Measurements from ENCODE around the gene FPGS. TPM values are rescaled to one million over a fixed set of nuclear protein-coding genes. Genes with fewer than 3 reads are reported as not detected.

Gene FPGS
- total RNA-seq, 2 donors from 2014 or later = 71.2 to 80.6 TPM

DNA sequence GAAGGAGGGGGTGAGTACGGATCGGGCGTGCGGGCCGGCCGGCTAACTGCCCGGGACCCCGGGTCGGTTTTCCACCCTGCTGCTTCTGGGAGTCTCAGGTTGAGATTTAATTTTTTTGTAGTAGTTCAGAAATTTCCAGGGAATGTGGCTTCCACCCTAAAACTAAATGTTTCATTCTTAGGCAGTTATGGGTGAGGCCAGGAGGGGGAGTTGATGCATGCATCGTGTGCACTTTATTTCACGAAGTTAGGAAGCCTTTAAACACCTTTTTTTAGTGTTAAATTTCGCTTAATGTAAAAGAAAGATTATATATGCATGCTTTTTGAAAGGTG lies 15.9 kb upstream of the FPGS start:
- no peaks in the 10 kb centered on the region for H3K9me3 ChIP-seq (ENCODE audit: control insufficient read depth, low read length, poor library complexity, severe bottlenecking)
- ATAC-seq (no peak), DNase-seq (no peak)
- Mint-ChIP-seq H3K36me3 (ENCODE audit: low read depth) (peaks cover 3% of the 10 kb centered on the region), H3K27me3 (no peaks in the 10 kb centered on the region), H3K4me3 (peak overlapping the region; percentile 91), H3K27ac (peak overlapping the region; percentile 83), H3K4me1 (peaks cover 43% of the 10 kb centered on the region)

DNA sequence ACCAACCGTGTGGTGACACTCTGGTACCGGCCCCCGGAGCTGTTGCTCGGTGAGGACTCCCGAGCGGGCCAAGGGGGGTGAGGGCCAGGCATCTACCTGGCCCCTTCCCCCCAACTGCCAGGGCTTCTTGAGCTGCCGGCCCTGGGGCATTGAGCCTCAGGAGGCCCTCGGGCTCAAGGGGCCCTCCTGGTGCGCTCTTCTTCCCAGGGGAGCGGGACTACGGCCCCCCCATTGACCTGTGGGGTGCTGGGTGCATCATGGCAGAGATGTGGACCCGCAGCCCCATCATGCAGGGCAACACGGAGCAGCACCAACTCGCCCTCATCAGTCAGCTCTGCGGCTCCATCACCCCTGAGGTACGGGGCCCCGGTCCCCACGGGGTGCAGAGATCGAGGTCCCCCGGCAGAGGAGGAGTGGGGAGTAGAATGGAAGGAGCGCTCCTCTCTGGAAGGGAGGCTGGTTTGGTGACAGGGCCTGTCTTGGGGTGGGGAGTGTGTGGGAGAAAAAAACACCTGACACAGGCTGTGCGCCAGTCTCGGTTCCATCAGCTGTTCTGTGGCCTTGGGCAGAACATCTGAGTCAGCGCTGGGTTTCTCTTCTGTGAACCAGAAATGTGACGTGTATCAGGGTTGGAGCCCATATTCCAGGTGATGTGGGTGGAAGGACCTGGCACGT lies 14.2 kb upstream of the FPGS start:
- DNase-seq (no peak), ATAC-seq (no peak)
- H3K4me1 Mint-ChIP-seq = peaks cover 35% of the 10 kb centered on the region
- peaks cover 3% of the 10 kb centered on the region for H3K36me3 Mint-ChIP-seq (ENCODE audit: low read depth)
- H3K4me3 Mint-ChIP-seq = peak overlapping the region; percentile 50
- H3K27me3 Mint-ChIP-seq = no peaks in the 10 kb centered on the region
- peak overlapping the region; percentile 61 for H3K27ac Mint-ChIP-seq
- no peaks in the 10 kb centered on the region for H3K9me3 ChIP-seq (ENCODE audit: control insufficient read depth, low read length, poor library complexity, severe bottlenecking)

DNA sequence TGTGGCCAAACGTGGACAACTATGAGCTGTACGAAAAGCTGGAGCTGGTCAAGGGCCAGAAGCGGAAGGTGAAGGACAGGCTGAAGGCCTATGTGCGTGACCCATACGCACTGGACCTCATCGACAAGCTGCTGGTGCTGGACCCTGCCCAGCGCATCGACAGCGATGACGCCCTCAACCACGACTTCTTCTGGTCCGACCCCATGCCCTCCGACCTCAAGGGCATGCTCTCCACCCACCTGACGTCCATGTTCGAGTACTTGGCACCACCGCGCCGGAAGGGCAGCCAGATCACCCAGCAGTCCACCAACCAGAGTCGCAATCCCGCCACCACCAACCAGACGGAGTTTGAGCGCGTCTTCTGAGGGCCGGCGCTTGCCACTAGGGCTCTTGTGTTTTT lies 13.5 kb upstream of the FPGS start:
- no peak for DNase-seq
- no peak for ATAC-seq
- no peaks in the 10 kb centered on the region for H3K9me3 ChIP-seq (ENCODE audit: control insufficient read depth, low read length, poor library complexity, severe bottlenecking)
- no peaks in the 10 kb centered on the region for H3K27me3 Mint-ChIP-seq
- H3K27ac Mint-ChIP-seq = peak overlapping the region; percentile 61
- peaks cover 3% of the 10 kb centered on the region for H3K36me3 Mint-ChIP-seq (ENCODE audit: low read depth)
- H3K4me3 Mint-ChIP-seq = peak overlapping the region; percentile 50
- H3K4me1 Mint-ChIP-seq = peaks cover 29% of the 10 kb centered on the region

DNA sequence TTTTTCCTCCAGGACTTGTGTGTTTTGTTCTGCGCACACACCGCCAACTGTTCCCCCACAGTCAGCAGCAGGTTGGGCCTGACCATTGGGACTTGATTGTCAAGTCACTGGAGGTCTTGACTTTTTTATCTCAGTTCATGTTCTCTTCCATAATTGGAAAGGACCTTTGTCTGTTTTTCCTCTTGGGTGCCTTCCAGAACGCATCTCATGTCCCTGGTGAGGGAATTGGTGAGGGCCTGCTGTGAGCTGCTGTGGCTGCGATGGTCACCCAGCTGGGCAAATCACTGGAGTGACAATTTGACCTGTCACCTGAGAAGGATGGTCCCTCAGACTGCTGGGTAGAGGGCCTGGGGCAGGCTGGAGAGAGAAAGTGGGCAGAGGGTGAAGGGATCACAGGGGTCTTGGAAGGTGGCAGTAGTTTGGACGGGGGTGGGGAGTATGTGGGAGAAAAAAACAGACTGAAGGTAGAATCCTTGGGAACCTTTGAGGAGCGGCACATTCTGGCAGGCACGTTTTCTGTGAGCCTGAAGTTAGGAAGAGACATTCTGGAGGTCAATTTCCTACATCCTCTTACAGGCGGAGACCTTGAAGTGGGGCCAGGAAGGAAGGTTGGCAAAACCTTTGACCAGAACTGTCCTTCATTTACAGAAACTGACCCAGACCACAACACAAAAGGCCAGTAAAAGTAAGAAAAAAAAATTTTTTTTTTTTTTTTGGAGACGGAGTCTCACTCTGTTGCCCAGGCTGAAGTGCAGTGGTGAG lies 12.4 kb upstream of the FPGS start:
- Mint-ChIP-seq H3K4me1 (peaks cover 22% of the 10 kb centered on the region), H3K27me3 (no peaks in the 10 kb centered on the region), H3K27ac (peak overlapping the region; percentile 59), H3K36me3 (ENCODE audit: low read depth) (peaks cover 3% of the 10 kb centered on the region), H3K4me3 (peak overlapping the region; percentile 47)
- ATAC-seq = no peak
- DNase-seq = no peak
- no peaks in the 10 kb centered on the region for H3K9me3 ChIP-seq (ENCODE audit: control insufficient read depth, low read length, poor library complexity, severe bottlenecking)

DNA sequence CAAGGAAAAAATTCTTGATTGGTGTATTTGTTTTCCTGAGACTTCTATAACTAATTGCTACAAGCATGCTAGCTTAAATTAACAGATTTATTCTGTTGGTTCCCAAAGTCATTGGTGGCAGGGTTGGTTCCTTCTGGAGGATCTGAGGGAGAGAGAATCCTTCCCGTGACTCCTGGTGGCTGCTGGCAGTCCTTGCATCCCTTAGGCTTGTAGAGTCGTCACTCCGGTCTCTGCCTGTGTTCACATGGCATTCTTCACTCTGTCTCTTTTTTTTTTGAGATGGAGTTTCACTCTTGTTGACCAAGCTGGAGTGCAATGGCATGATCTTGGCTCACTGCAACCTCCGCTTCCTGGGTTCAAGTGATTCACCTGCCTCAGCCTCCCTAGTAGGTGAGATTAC lies 11.6 kb upstream of the FPGS start:
- Mint-ChIP-seq H3K27me3 (no peaks in the 10 kb centered on the region), H3K4me1 (peaks cover 26% of the 10 kb centered on the region)

DNA sequence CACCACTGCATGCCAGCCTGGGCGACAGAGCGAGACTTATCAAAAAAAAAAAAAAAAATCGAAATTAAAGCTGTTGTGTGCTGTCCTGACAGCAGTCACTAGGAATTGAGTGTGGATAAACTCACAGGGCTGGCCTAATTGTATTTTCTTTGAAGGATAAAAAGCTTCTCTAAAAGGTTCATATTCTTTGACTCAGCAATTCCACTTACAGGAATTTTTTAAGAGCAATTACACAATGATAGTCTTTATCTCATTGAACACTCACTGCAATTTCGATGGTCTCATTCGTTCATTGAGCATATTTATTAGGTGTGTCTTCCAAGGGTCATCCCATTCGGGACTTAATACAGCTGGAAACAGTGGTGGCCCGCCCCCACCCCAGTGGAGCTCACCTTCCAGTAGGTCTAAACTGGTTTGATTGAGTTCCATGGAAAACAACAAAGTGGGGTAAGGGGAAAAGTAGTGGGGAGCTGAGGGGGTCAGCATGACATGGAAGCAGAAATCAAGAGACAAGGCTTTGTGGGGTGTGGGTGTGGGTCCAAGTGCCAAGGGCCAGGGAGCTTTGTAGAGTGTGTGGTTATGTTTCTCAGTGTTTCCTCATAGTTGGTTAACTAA lies 10.2 kb upstream of the FPGS start:
- no peak for ATAC-seq
- no peaks in the 10 kb centered on the region for H3K27me3 Mint-ChIP-seq
- DNase-seq = no peak
- H3K4me3 Mint-ChIP-seq = no peak overlapping the region
- peaks cover 30% of the 10 kb centered on the region for H3K4me1 Mint-ChIP-seq
- H3K36me3 Mint-ChIP-seq (ENCODE audit: low read depth) = peaks cover 3% of the 10 kb centered on the region
- no peaks in the 10 kb centered on the region for H3K9me3 ChIP-seq (ENCODE audit: control insufficient read depth, low read length, poor library complexity, severe bottlenecking)
- peak overlapping the region; percentile 41 for H3K27ac Mint-ChIP-seq

More for the DNA sequence above, 11.6 kb upstream of the FPGS start:
- peak overlapping the region; percentile 59 for H3K27ac Mint-ChIP-seq
- DNase-seq (no peak), ATAC-seq (no peak)
- H3K9me3 ChIP-seq (ENCODE audit: control insufficient read depth, low read length, poor library complexity, severe bottlenecking) = no peaks in the 10 kb centered on the region
- peaks cover 3% of the 10 kb centered on the region for H3K36me3 Mint-ChIP-seq (ENCODE audit: low read depth)
- no peak overlapping the region for H3K4me3 Mint-ChIP-seq

DNA sequence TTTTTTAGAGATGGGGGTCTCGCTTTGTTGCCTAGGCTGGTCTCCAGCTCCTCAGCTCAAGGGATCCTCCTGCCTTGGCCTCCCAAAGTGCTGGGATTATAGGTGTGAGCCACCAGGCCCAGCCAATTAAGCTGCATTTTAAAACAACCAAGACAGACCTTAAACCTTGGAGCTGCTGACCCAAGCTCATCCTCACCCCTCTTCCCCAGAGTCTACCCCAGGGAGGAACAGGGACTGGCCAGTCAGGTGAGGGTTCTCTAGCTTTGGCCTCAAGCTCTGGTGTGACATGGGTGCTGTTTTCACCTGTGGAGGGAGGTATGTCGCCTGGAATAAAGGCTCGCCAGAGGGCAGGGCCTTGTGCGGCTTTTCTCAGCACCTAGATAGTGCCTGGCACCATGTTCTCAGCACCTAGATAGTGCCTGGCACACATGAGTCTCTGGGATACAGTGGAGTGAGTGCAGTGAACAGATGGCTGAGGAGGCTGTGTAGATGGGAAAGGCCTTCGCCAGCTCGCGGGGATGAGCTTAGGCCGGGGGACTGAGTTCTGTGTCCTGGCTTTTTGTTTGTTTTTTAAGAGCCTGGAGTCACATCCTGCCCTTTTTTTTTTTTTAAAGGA lies 9.5 kb upstream of the FPGS start:
- no peak overlapping the region for H3K4me3 Mint-ChIP-seq
- no peaks in the 10 kb centered on the region for H3K9me3 ChIP-seq (ENCODE audit: control insufficient read depth, low read length, poor library complexity, severe bottlenecking)
- no peak for DNase-seq
- no peaks in the 10 kb centered on the region for H3K27me3 Mint-ChIP-seq
- H3K27ac Mint-ChIP-seq = peak overlapping the region; percentile 41
- peaks cover 3% of the 10 kb centered on the region for H3K36me3 Mint-ChIP-seq (ENCODE audit: low read depth)
- peaks cover 29% of the 10 kb centered on the region for H3K4me1 Mint-ChIP-seq
- ATAC-seq = no peak

DNA sequence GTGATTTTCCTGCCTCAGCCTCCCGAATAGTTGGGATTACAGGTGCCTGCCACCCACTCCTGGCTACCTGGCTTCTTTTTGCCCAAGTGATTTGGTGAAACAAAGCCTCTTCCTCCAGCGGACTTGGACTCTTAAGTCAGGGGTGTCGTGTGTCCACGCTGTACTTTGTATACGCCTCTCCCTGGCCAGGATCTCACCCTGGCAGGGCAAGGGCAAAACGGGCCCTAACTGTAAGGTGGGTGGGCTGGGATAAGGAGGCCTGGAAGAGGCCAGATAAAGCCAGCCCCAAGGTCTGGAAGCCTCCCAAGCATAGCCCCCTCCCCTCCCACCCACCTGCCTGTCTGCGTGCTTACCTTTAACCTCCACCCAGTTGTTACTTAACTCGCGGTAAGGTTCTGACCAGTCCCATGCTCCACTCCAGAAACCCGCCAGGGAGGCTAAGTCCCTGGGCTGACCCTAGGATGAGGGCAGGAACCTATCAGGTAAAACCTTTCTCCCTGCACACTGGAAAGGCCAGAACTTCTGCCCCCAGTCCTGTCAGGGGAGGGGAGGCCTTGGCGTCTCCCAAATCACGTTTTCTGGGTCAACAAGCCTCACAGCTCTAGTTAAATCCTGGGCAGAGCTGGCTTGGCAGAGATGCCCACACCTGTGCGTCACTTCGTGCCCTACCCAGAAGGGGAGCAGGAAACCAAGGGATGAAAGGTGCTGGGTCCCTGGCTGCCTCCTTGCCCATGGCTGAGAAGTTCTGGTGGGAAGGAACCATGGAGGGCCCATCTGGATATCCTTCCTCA lies 8.5 kb upstream of the FPGS start:
- Mint-ChIP-seq H3K36me3 (ENCODE audit: low read depth) (peaks cover 3% of the 10 kb centered on the region), H3K4me3 (no peak overlapping the region), H3K27ac (peak overlapping the region; percentile 41), H3K27me3 (no peaks in the 10 kb centered on the region), H3K4me1 (peaks cover 29% of the 10 kb centered on the region)
- DNase-seq = no peak
- H3K9me3 ChIP-seq (ENCODE audit: control insufficient read depth, low read length, poor library complexity, severe bottlenecking) = no peaks in the 10 kb centered on the region
- ATAC-seq = no peak

DNA sequence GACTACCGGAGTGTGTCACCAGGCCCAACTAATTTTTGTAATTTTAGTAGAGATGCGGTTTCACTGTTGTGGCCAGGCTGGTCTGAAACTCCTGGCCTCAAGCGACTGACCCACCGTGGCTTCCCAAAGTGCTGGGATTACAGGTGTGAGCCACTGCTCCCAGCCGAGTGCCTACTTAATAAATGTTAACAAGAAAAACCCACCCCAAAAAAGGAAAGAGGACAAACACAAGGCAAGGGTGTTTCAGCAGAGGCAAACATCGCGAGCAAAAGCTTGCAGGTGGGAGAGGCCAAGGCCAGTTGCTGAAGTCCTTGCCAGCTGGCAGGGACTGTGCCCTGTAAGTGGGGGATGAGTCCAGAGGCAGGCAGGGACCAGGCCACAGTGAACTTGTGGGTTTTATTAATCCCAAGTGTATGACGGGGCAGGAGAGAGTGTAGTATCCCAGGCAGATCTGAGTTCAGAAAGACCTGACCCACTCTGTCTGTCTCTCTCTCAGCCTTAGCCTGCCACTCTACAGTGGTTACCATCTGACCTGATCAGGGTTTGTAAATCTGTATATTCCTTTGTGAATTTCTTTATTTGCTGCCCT lies 6.4 kb upstream of the FPGS start:
- H3K4me1 Mint-ChIP-seq = peaks cover 22% of the 10 kb centered on the region
- H3K27ac Mint-ChIP-seq = peak overlapping the region; percentile 80
- no peaks in the 10 kb centered on the region for H3K36me3 Mint-ChIP-seq (ENCODE audit: low read depth)
- peak overlapping the region; percentile 71 for H3K4me3 Mint-ChIP-seq
- ATAC-seq (peak; percentile 39), DNase-seq (no peak)
- H3K9me3 ChIP-seq (ENCODE audit: control insufficient read depth, low read length, poor library complexity, severe bottlenecking) = no peaks in the 10 kb centered on the region
- no peaks in the 10 kb centered on the region for H3K27me3 Mint-ChIP-seq

DNA sequence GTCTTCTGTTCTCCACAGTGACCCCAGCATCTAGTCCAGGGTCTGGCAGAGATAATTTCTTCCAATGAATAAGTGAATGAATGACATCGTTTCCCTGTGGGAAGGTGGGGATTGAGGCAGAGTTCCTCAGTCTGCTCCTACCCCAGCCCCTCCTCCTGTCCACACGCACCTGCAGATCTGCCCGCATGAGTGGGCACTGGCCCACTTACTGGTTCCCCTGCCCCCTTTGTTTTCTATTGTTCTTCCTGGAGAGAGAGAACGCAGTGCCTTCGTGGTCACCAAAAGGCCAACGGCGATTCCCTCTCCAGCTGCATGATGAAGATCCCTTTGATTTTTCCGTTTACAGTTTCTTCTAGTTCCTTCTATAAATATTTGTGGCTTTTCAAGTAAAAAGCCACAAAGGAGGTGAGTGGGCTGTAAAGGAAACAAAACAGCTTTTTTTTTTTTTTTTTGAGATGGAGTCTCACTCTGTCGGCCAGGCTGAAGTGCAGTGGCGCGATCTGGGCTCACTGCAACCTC lies 5.8 kb upstream of the FPGS start:
- DNase-seq = no peak
- H3K27me3 Mint-ChIP-seq = no peaks in the 10 kb centered on the region
- H3K4me1 Mint-ChIP-seq = peaks cover 22% of the 10 kb centered on the region
- no peaks in the 10 kb centered on the region for H3K9me3 ChIP-seq (ENCODE audit: control insufficient read depth, low read length, poor library complexity, severe bottlenecking)
- no peaks in the 10 kb centered on the region for H3K36me3 Mint-ChIP-seq (ENCODE audit: low read depth)
- peak overlapping the region; percentile 71 for H3K4me3 Mint-ChIP-seq
- peak; percentile 48 for ATAC-seq
- H3K27ac Mint-ChIP-seq = peak overlapping the region; percentile 80

DNA sequence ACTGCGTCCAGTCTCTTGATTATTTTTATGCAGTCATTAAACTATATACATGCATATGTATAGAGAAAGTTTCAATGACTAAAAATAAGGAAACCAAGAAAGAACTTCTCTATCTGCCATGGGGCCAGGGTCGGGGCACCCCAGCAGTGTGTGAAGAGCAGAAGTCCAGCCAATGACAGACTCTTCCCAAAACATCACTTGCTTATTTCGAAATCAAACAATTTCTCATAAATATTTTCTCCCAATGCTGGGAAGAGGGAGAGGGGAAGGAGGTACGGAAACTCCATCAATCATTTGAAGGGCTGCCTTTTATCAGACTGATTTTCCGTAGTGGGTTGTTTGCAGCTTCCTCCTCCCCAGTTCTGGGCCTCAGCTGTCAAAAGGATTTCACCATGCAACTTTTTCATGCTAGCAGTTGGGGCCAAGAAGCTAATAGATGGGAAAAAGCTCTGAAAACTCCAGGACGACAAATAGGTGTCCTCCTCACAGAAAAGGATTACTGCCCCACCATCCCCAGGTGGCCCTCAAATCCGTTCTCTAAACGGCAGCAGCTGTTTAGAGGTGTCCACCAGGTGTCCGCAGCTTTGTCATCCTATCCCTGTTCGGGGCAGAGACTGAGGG lies 617 bp upstream of the FPGS start:
- H3K9me3 ChIP-seq (ENCODE audit: control insufficient read depth, low read length, poor library complexity, severe bottlenecking) = no peaks in the 10 kb centered on the region
- Mint-ChIP-seq H3K4me3 (peak overlapping the region; percentile 95), H3K4me1 (peaks cover 19% of the 10 kb centered on the region), H3K27ac (peak overlapping the region; percentile 29), H3K36me3 (ENCODE audit: low read depth) (no peaks in the 10 kb centered on the region), H3K27me3 (no peaks in the 10 kb centered on the region)
- DNase-seq (no peak), ATAC-seq (no peak)
